Measurements from ENCODE around the gene CFAP43.

- TF ChIP-seq CTCF (IDR thresholded peaks at IDR 0.05), result no peak
- TF ChIP-seq POLR2A (IDR thresholded peaks at IDR 0.05), result no peak
- no peak for TF ChIP-seq EP300 (IDR thresholded peaks at IDR 0.05)
These were observed 14.8 kb upstream of the CFAP43 start for GRCh38 chr10:104246976-104247375.

All from suprapubic skin (tissue), 3 donors.